HepG2 (cell line): ENCODE measurements around the gene IPO13. TPM values are rescaled to one million over a fixed set of nuclear protein-coding genes. Genes with fewer than 3 reads are reported as not detected.

Experiments
- ATAC-seq: fragments of 200-7000 bp; cut with Tn5 transposase; 3 replicates; pipeline ENCODE4 v1.9.1; 2020; ENCODE audit warnings: mild to moderate bottlenecking, moderate library complexity
- BruUV-seq: library from RNA; stranded (reverse); fragments of 400-500 nt; replicated peaks from 2 replicates; lab custom pipeline; 2021; lab: Mats Ljungman, UMichigan
- CTCF ChIA-PET: fragments of 300-600 bp; formaldehyde crosslinking; extraction: SDS; loops from one replicate; lab custom pipeline; 2021; ENCODE audit warnings: low total read pairs, inconsistent platforms, low intra/inter-chr PET ratio; lab: Yijun Ruan, JAX
- POLR2A ChIA-PET: fragments of 350-600 bp; sonication (Branson Sonifier 250); formaldehyde crosslinking; loops from one replicate; lab custom pipeline; 2020; ENCODE audit warnings: antibody characterized with exemption, inconsistent platforms; lab: Yijun Ruan, JAX
- DNase-seq: peaks from one replicate; pipeline ENCODE4 v3.0.0-alpha.2; 2015; ENCODE audit warnings: low spot score
- FAIRE-seq: peaks from 3 replicates; lab custom pipeline; 2011; peaks lifted over from hg19 to GRCh38; lab: Jason Lieb, UNC
- H2AFZ ChIP-seq: one replicate; pipeline ENCODE4 v1.6.1; 2011; ENCODE audit warnings: low read length, inconsistent platforms
- H3K27ac ChIP-seq: fragments of 300-600 bp; 3 replicates; pipeline ENCODE4 v1.8.0; 2011; ENCODE audit warnings: mixed run types, mild to moderate bottlenecking, mixed read lengths, low read length, inconsistent platforms; ENCODE audit not compliant: insufficient read depth; ENCODE audit errors: extremely low read length
- H3K27me3 ChIP-seq, 2 experiments: fragments of 200-600 bp in 1 of 2; 2 replicates in 1 of 2; 3 replicates in 1 of 2; pipeline versions ENCODE4 v1.6.0 to v1.8.0; 2011; ENCODE audit warnings: low read length in 2 of 2, mild to moderate bottlenecking in 2 of 2, moderate library complexity in 2 of 2, inconsistent platforms in 1 of 2; ENCODE audit not compliant: insufficient read depth in 2 of 2, control insufficient read depth in 1 of 2
- H3K36me3 ChIP-seq, 2 experiments: fragments of 200-600 bp in 1 of 2; replicated peaks in 1 of 2; 2 replicates in 1 of 2; 3 replicates in 1 of 2; pipeline versions ENCODE4 v1.5.1 to v1.8.0; 2011; ENCODE audit warnings: low read length in 2 of 2, inconsistent platforms in 1 of 2; ENCODE audit not compliant: insufficient read depth in 2 of 2, control insufficient read depth in 1 of 2
- H3K4me1 ChIP-seq: 2 replicates; pipeline ENCODE4 v1.5.1; 2012; ENCODE audit warnings: low read length, inconsistent platforms; ENCODE audit not compliant: insufficient read depth
- H3K4me2 ChIP-seq: 2 replicates; pipeline ENCODE4 v1.6.0; 2011; ENCODE audit warnings: low read depth, low read length, inconsistent platforms
- H3K4me3 ChIP-seq, 3 experiments: fragments of 200-600 bp in 1 of 3; sonication (generic), shearing (Covaris generic) in 1 of 3; replicated peaks in 1 of 3; 2 replicates each; pipeline ENCODE4 v1.5.1; 2011 to 2016; ENCODE audit warnings: low read length in 3 of 3, inconsistent platforms in 2 of 3, low read depth in 2 of 3, mild to moderate bottlenecking in 2 of 3, control low read depth in 1 of 3, mixed read lengths in 1 of 3; ENCODE audit not compliant: insufficient read depth in 1 of 3
- H3K79me2 ChIP-seq: one replicate; pipeline ENCODE4 v1.6.1; 2011; ENCODE audit warnings: low read length, inconsistent platforms; ENCODE audit not compliant: insufficient read depth
- H3K9ac ChIP-seq: 2 replicates; pipeline ENCODE4 v1.6.0; 2011; ENCODE audit warnings: mild to moderate bottlenecking, low read depth, low read length, inconsistent platforms; ENCODE audit not compliant: insufficient read depth
- H3K9me3 ChIP-seq: 2 replicates; pipeline ENCODE4 v1.5.1; 2012; ENCODE audit warnings: mild to moderate bottlenecking, low read length
- H4K20me1 ChIP-seq: 2 replicates; pipeline ENCODE4 v1.6.0; 2011; ENCODE audit warnings: inconsistent platforms, mild to moderate bottlenecking, low read length, moderate library complexity; ENCODE audit not compliant: insufficient read depth
- CHD2 ChIP-seq: IDR thresholded peaks from 2 replicates; pipeline ENCODE4 v1.6.1; 2011; ENCODE audit warnings: low read depth, low read length, improper control_type of control experiment
- ELF4 ChIP-seq: sonication (generic); formaldehyde crosslinking; IDR thresholded peaks from 2 replicates; pipeline ENCODE4 v1.5.0; 2020; ENCODE audit warnings: missing genetic modification reagents, mild to moderate bottlenecking, moderate library complexity, borderline replicate concordance
- GATAD2A ChIP-seq: IDR thresholded peaks from 2 replicates; pipeline ENCODE4 v1.6.1; 2016
- GTF3A ChIP-seq: sonication (generic); formaldehyde crosslinking; conservative IDR thresholded peaks from 2 replicates; pipeline ENCODE4 v1.4.0; 2020; ENCODE audit warnings: mild to moderate bottlenecking, missing genetic modification reagents
- HNRNPL ChIP-seq: fragments of 200-400 bp; formaldehyde crosslinking; IDR thresholded peaks from 2 replicates; pipeline ENCODE4 v1.6.1; 2017; ENCODE audit warnings: mild to moderate bottlenecking, low read depth, low read length
- HOXA7 ChIP-seq: sonication (generic); formaldehyde crosslinking; IDR thresholded peaks from 2 replicates; pipeline ENCODE4 v1.8.1; 2022; ENCODE audit warnings: mild to moderate bottlenecking, missing genetic modification reagents, moderate library complexity
- KDM5B ChIP-seq: sonication (generic); formaldehyde crosslinking; IDR thresholded peaks from 2 replicates; pipeline ENCODE4 v1.4.0; 2020; ENCODE audit warnings: missing genetic modification reagents, mild to moderate bottlenecking, borderline replicate concordance
- MYC ChIP-seq: sonication (generic); formaldehyde crosslinking; IDR thresholded peaks from 2 replicates; pipeline ENCODE4 v1.9.0; 2021; ENCODE audit warnings: missing genetic modification reagents, borderline replicate concordance
- PAWR ChIP-seq: sonication (generic); formaldehyde crosslinking; IDR thresholded peaks from 2 replicates; pipeline ENCODE4 v1.4.0; 2020; ENCODE audit warnings: missing genetic modification reagents, mild to moderate bottlenecking, borderline replicate concordance
- RBAK ChIP-seq: sonication (generic); formaldehyde crosslinking; IDR thresholded peaks from 2 replicates; pipeline ENCODE4 v1.5.1; 2020; ENCODE audit warnings: mild to moderate bottlenecking, missing genetic modification reagents
- RBFOX2 ChIP-seq: fragments of 200-400 bp; formaldehyde crosslinking; IDR thresholded peaks from 2 replicates; pipeline ENCODE4 v1.6.1; 2017; ENCODE audit warnings: low read depth, mild to moderate bottlenecking, low read length
- RFX5 ChIP-seq: IDR thresholded peaks from 2 replicates; pipeline ENCODE4 v1.6.1; 2011; ENCODE audit warnings: low read depth, low read length, improper control_type of control experiment
- SRF ChIP-seq: IDR thresholded peaks from 2 replicates; pipeline ENCODE4 v1.6.1; 2011; ENCODE audit warnings: mild to moderate bottlenecking, low read depth, low read length, moderate library complexity
- TEAD3 ChIP-seq: optimal IDR thresholded peaks from 2 replicates; pipeline ENCODE3; 2016; ENCODE audit warnings: borderline replicate concordance
- ZNF101 ChIP-seq: sonication (generic); formaldehyde crosslinking; IDR thresholded peaks from 2 replicates; pipeline ENCODE4 v1.4.0; 2020; ENCODE audit warnings: mild to moderate bottlenecking, low read depth, missing genetic modification reagents, borderline replicate concordance
- ZNF12 ChIP-seq: sonication (generic); formaldehyde crosslinking; IDR thresholded peaks from 2 replicates; pipeline ENCODE4 v1.5.0; 2020; ENCODE audit warnings: missing genetic modification reagents
- ZNF350 ChIP-seq: sonication (generic); formaldehyde crosslinking; IDR thresholded peaks from 2 replicates; pipeline ENCODE4 v1.4.0; 2020; ENCODE audit warnings: mild to moderate bottlenecking, low read depth, missing genetic modification reagents, borderline replicate concordance
- ZNF451 ChIP-seq: sonication (generic); formaldehyde crosslinking; IDR thresholded peaks from 2 replicates; pipeline ENCODE4 v1.5.0; 2020; ENCODE audit warnings: mild to moderate bottlenecking, missing genetic modification reagents
- ZNF607 ChIP-seq: sonication (generic); formaldehyde crosslinking; IDR thresholded peaks from 2 replicates; pipeline ENCODE4 v1.5.1; 2020; ENCODE audit warnings: missing genetic modification reagents, mild to moderate bottlenecking, borderline replicate concordance
- ZSCAN12 ChIP-seq: sonication (generic); formaldehyde crosslinking; IDR thresholded peaks from 2 replicates; pipeline ENCODE4 v1.9.0; 2021; ENCODE audit warnings: mild to moderate bottlenecking, missing genetic modification reagents
- WGBS: methylation state at CpG from one replicate; pipeline ENCODE4 v1.1.6; 2017; ENCODE audit warnings: low lambda C conversion rate; 5-methylcytosine and 5-hydroxymethylcytosine counted together
- in situ Hi-C: cut with HindIII; loops from 2 replicates; pipeline ENCODE4 v1.10.0; 2017; ENCODE audit warnings: low pct_unique_long_range_greater_than_20kb; ENCODE audit not compliant: extremely low pct_ligation_motif_present
- intact Hi-C: fragments of 100-400 bp; cut with micrococcal nuclease; formaldehyde crosslinking; loops from one replicate; pipeline ENCODE4 v1.10.0; 2022; ENCODE audit not compliant: unreplicated experiment
- polyA plus RNA-seq, 8 experiments: library from polyadenylated mRNA; depleted of rRNA in 3 of 8; stranded (reverse) in 7 of 8; unstranded in 1 of 8; fragments of >200 nt; fragmentation: Illumina TruSeq in 4 of 8; extraction: Trizol in 4 of 8; gene quantifications; 2 replicates each; pipeline versions ENCODE4 v1.2.1 to v1.2.3, GENCODE V29; 2011 to 2016; ENCODE audit warnings: low read depth in 4 of 8, missing spikeins in 1 of 8, mixed read lengths in 1 of 8; ENCODE audit not compliant: insufficient read depth in 1 of 8
- total RNA-seq, 5 experiments: library from RNA; depleted of rRNA; stranded (reverse); fragments of >200 nt; fragmentation: Illumina TruSeq; extraction: Trizol; gene quantifications; 2 replicates each; pipeline ENCODE4 v1.2.3, GENCODE V29; 2016; ENCODE audit warnings: low read depth in 1 of 5
- TF ChIP-seq, protein P1 (sequence below): sonication (generic); formaldehyde crosslinking; IDR thresholded peaks from 2 replicates; pipeline ENCODE4 v1.4.0; 2020; ENCODE audit warnings: missing genetic modification reagents, borderline replicate concordance
- TF ChIP-seq, protein P2 (sequence below): sonication (generic); formaldehyde crosslinking; IDR thresholded peaks from 2 replicates; pipeline ENCODE4 v1.4.0; 2020; ENCODE audit warnings: mild to moderate bottlenecking, low read depth, missing genetic modification reagents

Gene IPO13
- total and polyA plus RNA-seq, 2 of the 13 experiments (the other 11 are each of a cell fraction or from before 2014, with no cell fraction given), result 12.9 to 15.6 TPM

DNA sequence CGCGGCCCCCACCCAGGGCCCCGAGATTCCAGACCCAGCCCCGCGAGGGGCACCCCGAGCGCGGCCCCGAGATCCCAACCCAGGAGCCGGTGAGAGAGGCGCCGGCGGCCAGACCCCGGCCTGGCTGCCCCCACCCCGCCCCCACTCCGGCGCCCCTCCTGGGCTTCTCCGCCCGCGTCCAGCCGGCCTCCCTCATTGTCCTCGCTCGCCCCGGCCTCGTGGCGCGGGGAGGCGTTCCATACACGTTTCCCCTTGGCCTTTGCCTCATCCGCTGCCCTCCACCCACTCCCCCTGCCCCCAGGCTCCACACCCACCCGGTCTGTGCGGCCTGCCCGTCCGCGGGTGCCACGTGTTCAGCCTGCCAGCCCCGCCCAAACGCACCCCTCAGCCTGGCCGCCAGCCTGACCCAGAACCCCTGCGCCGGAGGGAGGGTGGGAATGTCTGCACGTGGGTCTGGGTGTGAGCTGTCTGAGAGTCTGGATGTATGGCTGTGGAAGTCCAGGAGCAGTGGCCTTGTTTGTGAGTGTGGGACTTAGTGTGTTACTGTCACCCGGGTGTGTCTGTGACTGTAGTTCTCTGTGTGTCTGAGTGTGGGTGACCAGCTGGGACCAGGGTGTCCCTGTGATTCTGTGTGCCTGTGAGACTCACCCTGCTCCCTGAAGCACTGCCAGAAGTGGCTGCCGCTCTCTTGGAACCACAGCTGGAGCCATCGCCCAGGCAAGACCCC is 32.9 kb downstream of the IPO13 start:
- FAIRE-seq (peak; percentile 12), ATAC-seq (peak; percentile 10), DNase-seq (peak; percentile 37)
- Histone ChIP-seq H3K27me3 (no peaks in the 10 kb centered on the region), H3K9ac (peak overlapping the region; percentile 76), H2AFZ (no peak overlapping the region), H3K4me1 (peaks cover 71% of the 10 kb centered on the region), H3K4me3 (peak overlapping the region; percentile 62 to 87 (median 84)), H3K27ac (peak overlapping the region; percentile 83), H3K36me3 (peaks cover 15 to 39% of the 10 kb centered on the region in 2 experiments), H3K9me3 (no peaks in the 10 kb centered on the region), H4K20me1 (peaks cover 4% of the 10 kb centered on the region; the same call in 1 of the 2 replicates), H3K4me2 (peak overlapping the region; percentile 91), H3K79me2 (peaks cover 55% of the 10 kb centered on the region)
- ChIA-PET CTCF (no interaction called here), POLR2A (interaction anchor here (0.5 to 1.3 kb wide), 3 partner anchors 12 to 324 kb away, joined by 3 to 8 read pairs (median 3); partner anchors contain the start of gene SLC6A9)
- WGBS, result 1% methylated on average over 10 of the region's 45 CpGs
- intact Hi-C loops, result no loop called here
- BruUV-seq, result TSS peak; percentile 38
- in situ Hi-C loops, result no loop called here
- no peak for TF ChIP-seq ZSCAN12 (CRISPR knock-in tag)
- TF ChIP-seq GTF3A (CRISPR knock-in tag), result 0 out of 2 replicates have a peak, but pooled peaks have one; percentile 62
- peak; percentile 82; the same call in 1 of the 2 replicates for TF ChIP-seq HNRNPL
- peak; percentile 23; the same call in 1 of the 2 replicates for TF ChIP-seq GATAD2A
- peak; percentile 20 for TF ChIP-seq TEAD3 (CRISPR knock-in tag)
- TF ChIP-seq, protein P1, sequence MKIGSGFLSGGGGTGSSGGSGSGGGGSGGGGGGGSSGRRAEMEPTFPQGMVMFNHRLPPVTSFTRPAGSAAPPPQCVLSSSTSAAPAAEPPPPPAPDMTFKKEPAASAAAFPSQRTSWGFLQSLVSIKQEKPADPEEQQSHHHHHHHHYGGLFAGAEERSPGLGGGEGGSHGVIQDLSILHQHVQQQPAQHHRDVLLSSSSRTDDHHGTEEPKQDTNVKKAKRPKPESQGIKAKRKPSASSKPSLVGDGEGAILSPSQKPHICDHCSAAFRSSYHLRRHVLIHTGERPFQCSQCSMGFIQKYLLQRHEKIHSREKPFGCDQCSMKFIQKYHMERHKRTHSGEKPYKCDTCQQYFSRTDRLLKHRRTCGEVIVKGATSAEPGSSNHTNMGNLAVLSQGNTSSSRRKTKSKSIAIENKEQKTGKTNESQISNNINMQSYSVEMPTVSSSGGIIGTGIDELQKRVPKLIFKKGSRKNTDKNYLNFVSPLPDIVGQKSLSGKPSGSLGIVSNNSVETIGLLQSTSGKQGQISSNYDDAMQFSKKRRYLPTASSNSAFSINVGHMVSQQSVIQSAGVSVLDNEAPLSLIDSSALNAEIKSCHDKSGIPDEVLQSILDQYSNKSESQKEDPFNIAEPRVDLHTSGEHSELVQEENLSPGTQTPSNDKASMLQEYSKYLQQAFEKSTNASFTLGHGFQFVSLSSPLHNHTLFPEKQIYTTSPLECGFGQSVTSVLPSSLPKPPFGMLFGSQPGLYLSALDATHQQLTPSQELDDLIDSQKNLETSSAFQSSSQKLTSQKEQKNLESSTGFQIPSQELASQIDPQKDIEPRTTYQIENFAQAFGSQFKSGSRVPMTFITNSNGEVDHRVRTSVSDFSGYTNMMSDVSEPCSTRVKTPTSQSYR (CRISPR knock-in tag), result peak; percentile 75
- no peak for TF ChIP-seq HOXA7 (CRISPR knock-in tag)
- no peak for TF ChIP-seq ZNF12
- no peak for TF ChIP-seq RFX5
- TF ChIP-seq PAWR (CRISPR knock-in tag), result 0 out of 2 replicates have a peak, but pooled peaks have one; percentile 63
- 0 out of 2 replicates have a peak, but pooled peaks have one; percentile 28 for TF ChIP-seq ZNF350
- no peak for TF ChIP-seq ELF4
- no peak for TF ChIP-seq CHD2
- no peak for TF ChIP-seq RBAK (CRISPR knock-in tag)
- no peak for TF ChIP-seq SRF
- TF ChIP-seq MYC (CRISPR knock-in tag), result peak; percentile 98
- no peak for TF ChIP-seq ZNF101 (CRISPR knock-in tag)
- TF ChIP-seq KDM5B (CRISPR knock-in tag), result peak; percentile 63; the same call in 1 of the 2 replicates
- TF ChIP-seq, protein P2, sequence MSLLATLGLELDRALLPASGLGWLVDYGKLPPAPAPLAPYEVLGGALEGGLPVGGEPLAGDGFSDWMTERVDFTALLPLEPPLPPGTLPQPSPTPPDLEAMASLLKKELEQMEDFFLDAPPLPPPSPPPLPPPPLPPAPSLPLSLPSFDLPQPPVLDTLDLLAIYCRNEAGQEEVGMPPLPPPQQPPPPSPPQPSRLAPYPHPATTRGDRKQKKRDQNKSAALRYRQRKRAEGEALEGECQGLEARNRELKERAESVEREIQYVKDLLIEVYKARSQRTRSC, result peak; percentile 66; the same call in 1 of the 2 replicates
- TF ChIP-seq ZNF607, result no peak
- TF ChIP-seq ZNF451 (CRISPR knock-in tag), result no peak
- peak; percentile 53 for TF ChIP-seq RBFOX2
